SK-N-SH treated with all-trans-retinoic acid at 6 μM for 48 hours (cell line): ENCODE data around the gene M1AP.

Experiments used
- ATAC-seq: fragments of 200-7000 bp; cut with Tn5 transposase; 3 replicates; pipeline ENCODE4 v1.9.1; 2020; ENCODE audit warnings: mild to moderate bottlenecking, moderate library complexity
- ARNTL ChIP-seq: fragments of 450-650 bp; formaldehyde crosslinking; IDR thresholded peaks from 2 replicates; pipeline ENCODE4 v1.5.0; 2020; ENCODE audit warnings: low read depth, mild to moderate bottlenecking, moderate library complexity, borderline replicate concordance
- BACH2 ChIP-seq: fragments of 250-450 bp; sonication (Bioruptor Pico); IDR thresholded peaks from 2 replicates; pipeline ENCODE4 v1.9.0; 2021; ENCODE audit warnings: mild to moderate bottlenecking, borderline replicate concordance
- CSDC2 ChIP-seq: fragments of 250-450 bp; sonication (Bioruptor Pico); IDR thresholded peaks from 2 replicates; pipeline ENCODE4 v1.5.0; 2020; ENCODE audit warnings: mild to moderate bottlenecking, moderate library complexity
- GLIS3 ChIP-seq: fragments of 250-450 bp; sonication (Bioruptor Pico); IDR thresholded peaks from 2 replicates; pipeline ENCODE4 v1.5.0; 2020; ENCODE audit warnings: mild to moderate bottlenecking, moderate library complexity
- ISL1 ChIP-seq: fragments of 250-450 bp; sonication (Bioruptor Pico); IDR thresholded peaks from 2 replicates; pipeline ENCODE4 v2.1.2; 2022; ENCODE audit warnings: mild to moderate bottlenecking, moderate library complexity
- OSR1 ChIP-seq: fragments of 250-450 bp; sonication (Bioruptor Pico); IDR thresholded peaks from 2 replicates; pipeline ENCODE4 v1.8.0; 2022; ENCODE audit warnings: moderate library complexity, mild to moderate bottlenecking, inconsistent platforms
- PPARA ChIP-seq: fragments of 250-450 bp; sonication (Bioruptor Pico); IDR thresholded peaks from 2 replicates; pipeline ENCODE4 v1.5.0; 2020; ENCODE audit warnings: mild to moderate bottlenecking, borderline replicate concordance
- RARB ChIP-seq: fragments of 250-450 bp; sonication (Bioruptor Pico); IDR thresholded peaks from 2 replicates; pipeline ENCODE4 v1.8.0; 2021; ENCODE audit warnings: mild to moderate bottlenecking, moderate library complexity
- SNAI2 ChIP-seq: fragments of 250-450 bp; sonication (Bioruptor Pico); IDR thresholded peaks from 2 replicates; pipeline ENCODE4 v1.5.0; 2020; ENCODE audit warnings: mild to moderate bottlenecking, moderate library complexity
- TCF4 ChIP-seq: fragments of 250-450 bp; sonication (Bioruptor Pico); IDR thresholded peaks from 2 replicates; pipeline ENCODE4 v1.8.0; 2021; ENCODE audit warnings: mild to moderate bottlenecking, moderate library complexity, borderline replicate concordance
- TOX ChIP-seq: fragments of 250-450 bp; sonication (Bioruptor Pico); IDR thresholded peaks from 2 replicates; pipeline ENCODE4 v1.8.0; 2021; ENCODE audit warnings: mild to moderate bottlenecking, moderate library complexity, borderline replicate concordance
- ZC3H10 ChIP-seq: fragments of 250-450 bp; sonication (Bioruptor Pico); IDR thresholded peaks from 2 replicates; pipeline ENCODE4 v1.5.1; 2021; ENCODE audit warnings: mild to moderate bottlenecking, moderate library complexity
- ZFP3 ChIP-seq: fragments of 250-450 bp; sonication (Bioruptor Pico); IDR thresholded peaks from 2 replicates; pipeline ENCODE4 v1.5.0; 2020; ENCODE audit warnings: mild to moderate bottlenecking, moderate library complexity
- ZFP30 ChIP-seq: fragments of 450-650 bp; formaldehyde crosslinking; IDR thresholded peaks from 2 replicates; pipeline ENCODE4 v1.5.0; 2022; ENCODE audit warnings: mild to moderate bottlenecking, moderate library complexity
- ZNF565 ChIP-seq: fragments of 450-650 bp; formaldehyde crosslinking; conservative IDR thresholded peaks from 2 replicates; pipeline ENCODE4 v1.5.0; 2020; ENCODE audit warnings: low read depth, mild to moderate bottlenecking, moderate library complexity
- ZNF70 ChIP-seq: fragments of 450-650 bp; formaldehyde crosslinking; IDR thresholded peaks from 2 replicates; pipeline ENCODE4 v1.5.0; 2020; ENCODE audit warnings: mild to moderate bottlenecking, moderate library complexity
- TF ChIP-seq, protein P1 (sequence below): fragments of 250-450 bp; sonication (Bioruptor Pico); IDR thresholded peaks from 2 replicates; pipeline ENCODE4 v1.8.0; 2020; ENCODE audit warnings: mild to moderate bottlenecking, moderate library complexity, borderline replicate concordance
- TF ChIP-seq, protein P2 (sequence below): fragments of 250-450 bp; sonication (Bioruptor Pico); IDR thresholded peaks from 2 replicates; pipeline ENCODE4 v1.5.0; 2020; ENCODE audit warnings: mild to moderate bottlenecking, moderate library complexity
- TF ChIP-seq, protein P3 (sequence below): fragments of 250-450 bp; sonication (Bioruptor Pico); IDR thresholded peaks from 2 replicates; pipeline ENCODE4 v1.5.1; 2021; ENCODE audit warnings: mild to moderate bottlenecking, moderate library complexity
- TF ChIP-seq, protein P4 (sequence below): fragments of 250-450 bp; sonication (Bioruptor Pico); IDR thresholded peaks from 2 replicates; pipeline ENCODE4 v1.8.0; 2021; ENCODE audit warnings: low read depth, mild to moderate bottlenecking, moderate library complexity, borderline replicate concordance
- TF ChIP-seq, protein P5 (sequence below): fragments of 250-450 bp; sonication (Bioruptor Pico); IDR thresholded peaks from 2 replicates; pipeline ENCODE4 v1.5.1; 2020; ENCODE audit warnings: low read depth, mild to moderate bottlenecking, moderate library complexity

Gene M1AP

DNA sequence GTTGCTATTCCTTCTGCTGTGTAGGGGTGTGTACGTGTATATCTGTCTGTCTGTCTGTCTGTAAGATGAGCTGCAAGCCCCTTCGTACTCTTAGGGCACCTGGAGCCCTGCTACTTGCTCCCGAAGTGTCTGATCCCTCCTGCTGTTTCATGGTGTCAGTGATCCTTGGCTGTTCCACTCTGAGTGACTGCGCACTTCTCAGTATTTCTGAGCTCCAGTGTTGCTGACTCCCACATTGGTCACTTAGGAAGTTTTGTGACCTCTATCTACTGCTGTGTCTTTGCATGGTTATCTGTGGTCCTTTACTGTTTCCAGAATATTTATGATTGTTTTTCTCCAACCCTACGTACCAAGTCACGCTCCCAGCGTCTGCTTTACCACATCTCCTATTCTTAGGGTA, 22.1 kb upstream of the M1AP start:
- no peak for ATAC-seq
- TF ChIP-seq TCF4 (CRISPR knock-in tag) (no peak), ZFP3 (CRISPR knock-in tag) (no peak), ZNF565 (CRISPR knock-in tag) (no peak), OSR1 (CRISPR knock-in tag) (no peak), ZC3H10 (CRISPR knock-in tag) (no peak), GLIS3 (no peak), RARB (CRISPR knock-in tag) (no peak), ARNTL (no peak), ZFP30 (no peak), ZNF70 (CRISPR knock-in tag) (no peak), SNAI2 (no peak), BACH2 (no peak)
- TF ChIP-seq, protein P1, sequence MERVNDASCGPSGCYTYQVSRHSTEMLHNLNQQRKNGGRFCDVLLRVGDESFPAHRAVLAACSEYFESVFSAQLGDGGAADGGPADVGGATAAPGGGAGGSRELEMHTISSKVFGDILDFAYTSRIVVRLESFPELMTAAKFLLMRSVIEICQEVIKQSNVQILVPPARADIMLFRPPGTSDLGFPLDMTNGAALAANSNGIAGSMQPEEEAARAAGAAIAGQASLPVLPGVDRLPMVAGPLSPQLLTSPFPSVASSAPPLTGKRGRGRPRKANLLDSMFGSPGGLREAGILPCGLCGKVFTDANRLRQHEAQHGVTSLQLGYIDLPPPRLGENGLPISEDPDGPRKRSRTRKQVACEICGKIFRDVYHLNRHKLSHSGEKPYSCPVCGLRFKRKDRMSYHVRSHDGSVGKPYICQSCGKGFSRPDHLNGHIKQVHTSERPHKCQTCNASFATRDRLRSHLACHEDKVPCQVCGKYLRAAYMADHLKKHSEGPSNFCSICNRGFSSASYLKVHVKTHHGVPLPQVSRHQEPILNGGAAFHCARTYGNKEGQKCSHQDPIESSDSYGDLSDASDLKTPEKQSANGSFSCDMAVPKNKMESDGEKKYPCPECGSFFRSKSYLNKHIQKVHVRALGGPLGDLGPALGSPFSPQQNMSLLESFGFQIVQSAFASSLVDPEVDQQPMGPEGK: no peak
- TF ChIP-seq, protein P2, sequence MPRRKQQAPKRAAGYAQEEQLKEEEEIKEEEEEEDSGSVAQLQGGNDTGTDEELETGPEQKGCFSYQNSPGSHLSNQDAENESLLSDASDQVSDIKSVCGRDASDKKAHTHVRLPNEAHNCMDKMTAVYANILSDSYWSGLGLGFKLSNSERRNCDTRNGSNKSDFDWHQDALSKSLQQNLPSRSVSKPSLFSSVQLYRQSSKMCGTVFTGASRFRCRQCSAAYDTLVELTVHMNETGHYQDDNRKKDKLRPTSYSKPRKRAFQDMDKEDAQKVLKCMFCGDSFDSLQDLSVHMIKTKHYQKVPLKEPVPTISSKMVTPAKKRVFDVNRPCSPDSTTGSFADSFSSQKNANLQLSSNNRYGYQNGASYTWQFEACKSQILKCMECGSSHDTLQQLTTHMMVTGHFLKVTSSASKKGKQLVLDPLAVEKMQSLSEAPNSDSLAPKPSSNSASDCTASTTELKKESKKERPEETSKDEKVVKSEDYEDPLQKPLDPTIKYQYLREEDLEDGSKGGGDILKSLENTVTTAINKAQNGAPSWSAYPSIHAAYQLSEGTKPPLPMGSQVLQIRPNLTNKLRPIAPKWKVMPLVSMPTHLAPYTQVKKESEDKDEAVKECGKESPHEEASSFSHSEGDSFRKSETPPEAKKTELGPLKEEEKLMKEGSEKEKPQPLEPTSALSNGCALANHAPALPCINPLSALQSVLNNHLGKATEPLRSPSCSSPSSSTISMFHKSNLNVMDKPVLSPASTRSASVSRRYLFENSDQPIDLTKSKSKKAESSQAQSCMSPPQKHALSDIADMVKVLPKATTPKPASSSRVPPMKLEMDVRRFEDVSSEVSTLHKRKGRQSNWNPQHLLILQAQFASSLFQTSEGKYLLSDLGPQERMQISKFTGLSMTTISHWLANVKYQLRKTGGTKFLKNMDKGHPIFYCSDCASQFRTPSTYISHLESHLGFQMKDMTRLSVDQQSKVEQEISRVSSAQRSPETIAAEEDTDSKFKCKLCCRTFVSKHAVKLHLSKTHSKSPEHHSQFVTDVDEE (CRISPR knock-in tag): no peak
- TF ChIP-seq, protein P3, sequence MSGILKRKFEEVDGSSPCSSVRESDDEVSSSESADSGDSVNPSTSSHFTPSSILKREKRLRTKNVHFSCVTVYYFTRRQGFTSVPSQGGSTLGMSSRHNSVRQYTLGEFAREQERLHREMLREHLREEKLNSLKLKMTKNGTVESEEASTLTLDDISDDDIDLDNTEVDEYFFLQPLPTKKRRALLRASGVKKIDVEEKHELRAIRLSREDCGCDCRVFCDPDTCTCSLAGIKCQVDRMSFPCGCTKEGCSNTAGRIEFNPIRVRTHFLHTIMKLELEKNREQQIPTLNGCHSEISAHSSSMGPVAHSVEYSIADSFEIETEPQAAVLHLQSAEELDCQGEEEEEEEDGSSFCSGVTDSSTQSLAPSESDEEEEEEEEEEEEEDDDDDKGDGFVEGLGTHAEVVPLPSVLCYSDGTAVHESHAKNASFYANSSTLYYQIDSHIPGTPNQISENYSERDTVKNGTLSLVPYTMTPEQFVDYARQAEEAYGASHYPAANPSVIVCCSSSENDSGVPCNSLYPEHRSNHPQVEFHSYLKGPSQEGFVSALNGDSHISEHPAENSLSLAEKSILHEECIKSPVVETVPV (CRISPR knock-in tag): no peak
- TF ChIP-seq, all 23 proteins: peak for 0

DNA sequence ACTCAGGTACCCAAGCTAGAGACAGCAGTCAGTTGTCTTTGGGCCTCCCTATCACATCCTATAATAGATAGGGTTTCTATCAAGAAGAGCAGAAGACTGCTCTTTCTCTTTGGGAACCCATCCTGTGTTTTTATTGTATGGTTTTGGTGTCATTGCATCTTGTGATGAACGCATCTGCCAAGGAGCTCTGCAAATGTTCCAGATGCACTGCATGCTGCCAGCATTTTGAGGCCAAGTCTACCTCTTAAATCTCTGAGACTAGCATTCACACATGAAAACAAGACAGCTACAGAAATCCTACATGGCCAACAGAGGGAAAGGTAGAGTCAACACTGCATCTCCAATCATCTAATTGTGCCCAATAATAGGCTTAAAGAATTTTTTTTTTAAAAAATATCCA, 20.0 kb upstream of the M1AP start:
- no peak for ATAC-seq

DNA sequence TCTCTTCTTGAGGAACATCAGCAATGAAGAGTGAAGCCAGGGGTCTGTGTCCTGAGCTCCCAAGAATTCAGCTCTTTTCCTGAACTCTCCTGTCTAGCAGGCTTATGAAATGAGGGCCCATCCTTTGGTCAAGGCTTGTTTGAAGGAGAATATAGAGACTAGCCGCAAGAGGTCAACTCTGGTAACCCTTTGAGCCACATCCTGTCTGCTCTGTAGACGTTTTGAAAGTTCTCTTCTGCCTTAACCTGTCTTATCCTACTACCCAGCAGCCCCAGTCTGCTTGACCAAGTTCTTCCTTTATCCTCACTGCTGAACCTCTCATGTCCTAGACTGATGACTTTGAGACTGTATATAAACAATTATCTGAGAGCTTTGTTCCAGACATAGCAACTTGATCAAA, 11.3 kb upstream of the M1AP start:
- no peak for ATAC-seq
- TF ChIP-seq ZNF565 (CRISPR knock-in tag) (no peak), ARNTL (no peak), TOX (no peak), SNAI2 (no peak), ZFP30 (no peak), PPARA (CRISPR knock-in tag) (no peak), BACH2 (no peak), ZNF70 (CRISPR knock-in tag) (no peak), ISL1 (CRISPR knock-in tag) (no peak), CSDC2 (no peak)
- TF ChIP-seq, protein P3 (CRISPR knock-in tag): no peak
- TF ChIP-seq, protein P4, sequence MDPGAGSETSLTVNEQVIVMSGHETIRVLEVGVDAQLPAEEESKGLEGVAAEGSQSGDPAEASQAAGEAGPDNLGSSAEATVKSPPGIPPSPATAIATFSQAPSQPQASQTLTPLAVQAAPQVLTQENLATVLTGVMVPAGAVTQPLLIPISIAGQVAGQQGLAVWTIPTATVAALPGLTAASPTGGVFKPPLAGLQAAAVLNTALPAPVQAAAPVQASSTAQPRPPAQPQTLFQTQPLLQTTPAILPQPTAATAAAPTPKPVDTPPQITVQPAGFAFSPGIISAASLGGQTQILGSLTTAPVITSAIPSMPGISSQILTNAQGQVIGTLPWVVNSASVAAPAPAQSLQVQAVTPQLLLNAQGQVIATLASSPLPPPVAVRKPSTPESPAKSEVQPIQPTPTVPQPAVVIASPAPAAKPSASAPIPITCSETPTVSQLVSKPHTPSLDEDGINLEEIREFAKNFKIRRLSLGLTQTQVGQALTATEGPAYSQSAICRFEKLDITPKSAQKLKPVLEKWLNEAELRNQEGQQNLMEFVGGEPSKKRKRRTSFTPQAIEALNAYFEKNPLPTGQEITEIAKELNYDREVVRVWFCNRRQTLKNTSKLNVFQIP: no peak
- TF ChIP-seq, protein P5, sequence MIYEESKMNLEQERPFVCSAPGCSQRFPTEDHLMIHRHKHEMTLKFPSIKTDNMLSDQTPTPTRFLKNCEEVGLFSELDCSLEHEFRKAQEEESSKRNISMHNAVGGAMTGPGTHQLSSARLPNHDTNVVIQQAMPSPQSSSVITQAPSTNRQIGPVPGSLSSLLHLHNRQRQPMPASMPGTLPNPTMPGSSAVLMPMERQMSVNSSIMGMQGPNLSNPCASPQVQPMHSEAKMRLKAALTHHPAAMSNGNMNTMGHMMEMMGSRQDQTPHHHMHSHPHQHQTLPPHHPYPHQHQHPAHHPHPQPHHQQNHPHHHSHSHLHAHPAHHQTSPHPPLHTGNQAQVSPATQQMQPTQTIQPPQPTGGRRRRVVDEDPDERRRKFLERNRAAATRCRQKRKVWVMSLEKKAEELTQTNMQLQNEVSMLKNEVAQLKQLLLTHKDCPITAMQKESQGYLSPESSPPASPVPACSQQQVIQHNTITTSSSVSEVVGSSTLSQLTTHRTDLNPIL (CRISPR knock-in tag): no peak
- TF ChIP-seq, all 23 proteins: peak for 0

More for the DNA sequence above, 20.0 kb upstream of the M1AP start:
- TF ChIP-seq BACH2 (no peak), GLIS3 (no peak), TOX (no peak)
- TF ChIP-seq, protein P5 (CRISPR knock-in tag): no peak
- TF ChIP-seq, all 23 proteins: peak for 0
